Keratinocyte (primary cell): ENCODE measurements around the gene TRMT61A. TPM values are rescaled to one million over a fixed set of nuclear protein-coding genes. Genes with fewer than 3 reads are reported as not detected.
"Not testable (repeated sequence)": the region's sequence is repeated elsewhere in the genome, so short reads cannot be mapped to it uniquely, and the experiment has no call there.

ENCODE experiments used
- DNase-seq: peaks from one replicate; pipeline ENCODE4 v3.0.0-alpha.2; 2011; ENCODE audit warnings: low read depth, missing footprints, low spot score
- FAIRE-seq: peaks from 2 replicates; lab custom pipeline; 2011; peaks lifted over from hg19 to GRCh38; lab: Jason Lieb, UNC
- H2AFZ ChIP-seq: 2 replicates; pipeline ENCODE4 v1.6.0; 2012; ENCODE audit warnings: low read length, control low read depth, inconsistent platforms; ENCODE audit not compliant: control insufficient read depth
- H3K27ac ChIP-seq: 2 replicates; pipeline ENCODE4 v1.5.1; 2011; ENCODE audit warnings: low read length; ENCODE audit not compliant: control insufficient read depth, insufficient read depth
- H3K27me3 ChIP-seq: 3 replicates; pipeline ENCODE4 v1.6.0; 2011; ENCODE audit warnings: low read length; ENCODE audit not compliant: control insufficient read depth, insufficient read depth; ENCODE audit errors: extremely low read depth
- H3K36me3 ChIP-seq, 2 experiments: 2 replicates in 1 of 2; 3 replicates in 1 of 2; pipeline ENCODE4 v1.5.1; 2011; ENCODE audit warnings: low read length in 2 of 2, mild to moderate bottlenecking in 1 of 2; ENCODE audit not compliant: control insufficient read depth in 2 of 2, insufficient read depth in 2 of 2; ENCODE audit errors: extremely low read depth in 1 of 2
- H3K4me1 ChIP-seq: 3 replicates; pipeline ENCODE4 v1.5.1; 2011; ENCODE audit warnings: low read length; ENCODE audit not compliant: control insufficient read depth, insufficient read depth; ENCODE audit errors: extremely low read depth
- H3K4me2 ChIP-seq: 3 replicates; pipeline ENCODE4 v1.6.0; 2011; ENCODE audit warnings: low read depth, low read length; ENCODE audit not compliant: control insufficient read depth, insufficient read depth; ENCODE audit errors: extremely low read depth
- H3K4me3 ChIP-seq, 3 experiments: fragments of 200-600 bp in 1 of 3; sonication (generic) in 1 of 3; 2 replicates in 2 of 3; 3 replicates in 1 of 3; pipeline ENCODE4 v1.5.1; 2011 to 2016; ENCODE audit warnings: low read length in 3 of 3, mild to moderate bottlenecking in 3 of 3, control low read depth in 2 of 3, inconsistent platforms in 1 of 3, low read depth in 1 of 3, mixed read lengths in 1 of 3, mixed run types in 1 of 3, moderate library complexity in 1 of 3; ENCODE audit not compliant: control insufficient read depth in 2 of 3, insufficient read depth in 2 of 3; ENCODE audit errors: extremely low read depth in 1 of 3
- H3K79me2 ChIP-seq: 2 replicates; pipeline ENCODE4 v1.6.0; 2012; ENCODE audit warnings: low read length; ENCODE audit not compliant: control insufficient read depth, insufficient read depth
- H3K9ac ChIP-seq: 3 replicates; pipeline ENCODE4 v1.6.0; 2011; ENCODE audit warnings: low read length; ENCODE audit not compliant: control insufficient read depth, insufficient read depth; ENCODE audit errors: extremely low read depth
- H3K9me1 ChIP-seq: 3 replicates; pipeline ENCODE4 v1.6.0; 2011; ENCODE audit warnings: low read length; ENCODE audit not compliant: control insufficient read depth, insufficient read depth; ENCODE audit errors: extremely low read depth
- H3K9me3 ChIP-seq: 2 replicates; pipeline ENCODE4 v1.5.1; 2012; ENCODE audit warnings: low read depth, low read length; ENCODE audit not compliant: control insufficient read depth
- H4K20me1 ChIP-seq: 3 replicates; pipeline ENCODE4 v1.6.0; 2011; ENCODE audit warnings: low read length; ENCODE audit not compliant: control insufficient read depth, insufficient read depth; ENCODE audit errors: extremely low read depth
- EZH2 ChIP-seq: IDR thresholded peaks from one replicate; pipeline ENCODE4 v1.6.1; 2012; ENCODE audit warnings: inconsistent platforms, mild to moderate bottlenecking, low read length, moderate library complexity
- dilution Hi-C: fragments of 300-500 bp; cut with MboI; formaldehyde crosslinking; loops from one replicate; pipeline ENCODE4 v1.7.0; 2020; ENCODE audit warnings: low sequenced_read_pairs; ENCODE audit not compliant: extremely low pct_ligation_motif_present
- polyA plus RNA-seq, 5 experiments: library from polyadenylated mRNA; depleted of rRNA in 3 of 5; stranded (reverse) in 3 of 5; stranded (forward) in 1 of 5; unstranded in 1 of 5; fragments of >200 nt; gene quantifications; 1 replicate in 1 of 5; 2 replicates in 3 of 5; 3 replicates in 1 of 5; pipeline versions ENCODE4 v1.2.1 to v1.2.3, GENCODE V29; 2011 to 2012; ENCODE audit warnings: missing spikeins in 2 of 5, low read depth in 1 of 5, low replicate concordance in 1 of 5
- TF ChIP-seq, protein P1 (sequence below), 3 experiments: IDR thresholded peaks in 1 of 3; conservative IDR thresholded peaks in 1 of 3; optimal IDR thresholded peaks in 1 of 3; 2 replicates in 2 of 3; 3 replicates in 1 of 3; pipeline versions ENCODE3 to v1.5.1; 2011; ENCODE audit warnings: low read length in 3 of 3, mild to moderate bottlenecking in 3 of 3, moderate library complexity in 2 of 3, control low read depth in 1 of 3, inconsistent platforms in 1 of 3; ENCODE audit not compliant: insufficient read depth in 2 of 3; ENCODE audit errors: extremely low read depth in 1 of 3

Gene TRMT61A
- polyA plus RNA-seq, 1 donor (not counting 4 experiments of a cell fraction or from before 2014, with no cell fraction given), result 4.4 TPM

DNA sequence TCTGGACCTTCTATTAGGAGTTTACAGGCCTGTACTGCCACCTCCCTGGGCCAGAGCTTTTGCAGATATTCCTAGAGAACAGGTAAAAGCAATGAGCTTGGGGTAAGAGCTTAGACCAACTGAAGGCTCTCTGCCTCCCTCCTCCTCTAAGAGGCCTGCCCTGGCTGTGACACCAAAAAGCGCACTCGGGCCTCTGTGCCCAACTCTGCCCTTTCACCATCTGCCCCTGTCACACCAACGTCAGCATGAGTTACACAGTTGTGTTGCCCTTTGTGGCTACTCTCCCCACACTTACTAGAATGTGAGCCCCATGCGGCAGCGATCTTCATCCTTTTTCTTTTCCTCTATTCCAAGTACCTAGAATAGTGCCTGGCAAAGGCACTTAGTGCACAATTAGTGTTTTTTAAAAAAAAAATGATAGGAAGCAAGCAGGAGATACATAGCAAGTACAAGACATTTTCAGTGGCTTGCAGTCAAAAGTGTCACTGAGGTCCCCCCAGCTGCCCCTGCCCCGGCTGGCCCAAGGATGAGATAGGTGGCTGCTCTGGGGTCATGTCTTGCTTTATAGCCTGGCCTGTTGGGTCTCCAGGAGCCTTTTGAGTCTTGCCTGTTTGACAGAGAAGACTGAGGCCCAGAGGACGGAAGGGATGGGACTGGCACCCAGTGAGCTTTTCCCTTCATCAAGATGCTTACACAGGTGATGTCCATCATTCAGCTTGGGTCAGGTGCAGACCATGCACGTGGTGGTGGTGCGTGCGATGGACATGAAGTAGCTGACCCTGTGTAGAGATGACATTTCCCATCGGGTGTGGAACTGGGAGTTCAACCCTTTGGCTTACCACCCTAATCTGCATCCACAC, 18.9 kb upstream of the TRMT61A start:
- H3K36me3 ChIP-seq, result peaks cover 30 to 37% of the 10 kb centered on the region in 2 experiments
- H3K4me1 ChIP-seq, result peaks cover 15% of the 10 kb centered on the region
- H3K4me2 ChIP-seq, result no peak overlapping the region
- no peaks in the 10 kb centered on the region for H3K79me2 ChIP-seq
- no peak for FAIRE-seq
- dilution Hi-C loops, result no loop called here
- no peaks in the 10 kb centered on the region for H3K9me3 ChIP-seq
- no peak overlapping the region for H2AFZ ChIP-seq
- no peak overlapping the region for H3K9ac ChIP-seq
- peaks cover 5% of the 10 kb centered on the region for H4K20me1 ChIP-seq
- H3K27ac ChIP-seq, result no peak overlapping the region
- DNase-seq, result no peak
- peaks cover 4% of the 10 kb centered on the region for H3K9me1 ChIP-seq
- H3K4me3 ChIP-seq, result no peak overlapping the region
- no peaks in the 10 kb centered on the region for H3K27me3 ChIP-seq
- TF ChIP-seq EZH2, result no peak
- TF ChIP-seq, protein P1, sequence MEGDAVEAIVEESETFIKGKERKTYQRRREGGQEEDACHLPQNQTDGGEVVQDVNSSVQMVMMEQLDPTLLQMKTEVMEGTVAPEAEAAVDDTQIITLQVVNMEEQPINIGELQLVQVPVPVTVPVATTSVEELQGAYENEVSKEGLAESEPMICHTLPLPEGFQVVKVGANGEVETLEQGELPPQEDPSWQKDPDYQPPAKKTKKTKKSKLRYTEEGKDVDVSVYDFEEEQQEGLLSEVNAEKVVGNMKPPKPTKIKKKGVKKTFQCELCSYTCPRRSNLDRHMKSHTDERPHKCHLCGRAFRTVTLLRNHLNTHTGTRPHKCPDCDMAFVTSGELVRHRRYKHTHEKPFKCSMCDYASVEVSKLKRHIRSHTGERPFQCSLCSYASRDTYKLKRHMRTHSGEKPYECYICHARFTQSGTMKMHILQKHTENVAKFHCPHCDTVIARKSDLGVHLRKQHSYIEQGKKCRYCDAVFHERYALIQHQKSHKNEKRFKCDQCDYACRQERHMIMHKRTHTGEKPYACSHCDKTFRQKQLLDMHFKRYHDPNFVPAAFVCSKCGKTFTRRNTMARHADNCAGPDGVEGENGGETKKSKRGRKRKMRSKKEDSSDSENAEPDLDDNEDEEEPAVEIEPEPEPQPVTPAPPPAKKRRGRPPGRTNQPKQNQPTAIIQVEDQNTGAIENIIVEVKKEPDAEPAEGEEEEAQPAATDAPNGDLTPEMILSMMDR (optimal IDR thresholded peaks at IDR 0.05 in 1 of 3, IDR thresholded peaks at IDR 0.05 in 1 of 3, conservative IDR thresholded peaks at IDR 0.05 in 1 of 3; ENCODE audit: extremely low read depth in 1 of 3, insufficient read depth in 2 of 3, low read length in 3 of 3), result no peak

DNA sequence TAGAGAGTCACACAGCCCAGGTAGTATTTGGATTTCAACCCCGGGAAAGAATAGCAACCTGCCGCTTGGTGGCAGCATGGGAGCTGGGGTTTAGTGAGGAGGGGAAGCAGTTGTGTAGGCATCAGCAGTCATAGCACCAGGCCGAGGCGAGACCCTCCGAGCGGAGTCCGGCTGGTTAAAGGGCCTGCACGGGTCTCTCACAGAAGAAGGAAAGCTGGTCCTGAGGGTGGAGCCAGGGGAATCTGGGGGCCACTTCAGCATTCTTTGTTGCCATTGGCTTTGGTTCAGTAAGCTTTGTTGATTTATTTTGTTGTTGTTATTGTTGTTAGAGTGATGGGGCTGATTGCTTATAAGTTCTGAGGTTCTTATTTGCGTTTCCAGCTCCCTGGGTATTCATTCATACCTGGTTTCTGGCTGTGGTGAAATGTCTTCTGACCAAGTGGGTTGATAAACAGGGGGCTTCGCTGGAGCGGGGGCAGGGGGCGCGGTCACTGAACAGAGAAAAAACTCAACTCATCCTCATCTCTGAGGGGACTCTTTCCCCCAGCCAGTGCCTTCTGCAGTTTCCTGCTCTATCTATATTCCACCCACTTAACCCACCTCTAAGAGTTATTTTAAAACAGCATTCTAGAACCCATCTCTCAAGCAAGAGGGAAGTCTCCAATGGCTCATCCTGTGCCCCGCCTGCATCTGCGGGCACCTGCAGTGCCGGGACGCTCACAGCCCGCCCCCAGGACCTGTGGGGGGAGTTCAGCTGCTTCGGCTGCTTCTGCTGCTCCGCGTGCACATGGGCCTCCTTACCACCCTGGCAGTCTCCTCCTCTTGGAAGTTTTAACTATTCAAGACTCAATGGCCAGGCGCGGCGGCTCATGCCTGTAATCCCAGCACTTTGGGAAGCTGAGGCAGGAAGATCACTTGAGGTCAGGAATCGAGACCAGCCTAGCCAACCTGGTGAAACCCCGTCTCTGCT, 18.0 kb upstream of the TRMT61A start:
- Histone ChIP-seq H2AFZ (no peak overlapping the region), H3K9ac (no peak overlapping the region), H3K27me3 (no peaks in the 10 kb centered on the region), H3K36me3 (peaks cover 23 to 35% of the 10 kb centered on the region in 2 experiments), H3K79me2 (no peaks in the 10 kb centered on the region), H3K4me3 (no peak overlapping the region), H3K4me2 (no peak overlapping the region), H3K9me3 (no peaks in the 10 kb centered on the region), H4K20me1 (peaks cover 5% of the 10 kb centered on the region), H3K4me1 (peaks cover 15% of the 10 kb centered on the region), H3K27ac (no peak overlapping the region), H3K9me1 (peaks cover 4% of the 10 kb centered on the region)
- TF ChIP-seq EZH2, result no peak
- TF ChIP-seq, protein P1 (optimal IDR thresholded peaks at IDR 0.05 in 1 of 3, IDR thresholded peaks at IDR 0.05 in 1 of 3, conservative IDR thresholded peaks at IDR 0.05 in 1 of 3; ENCODE audit: extremely low read depth in 1 of 3, insufficient read depth in 2 of 3, low read length in 3 of 3), result no peak
- DNase-seq (no peak), FAIRE-seq (no peak)
- dilution Hi-C loops, result no loop called here

DNA sequence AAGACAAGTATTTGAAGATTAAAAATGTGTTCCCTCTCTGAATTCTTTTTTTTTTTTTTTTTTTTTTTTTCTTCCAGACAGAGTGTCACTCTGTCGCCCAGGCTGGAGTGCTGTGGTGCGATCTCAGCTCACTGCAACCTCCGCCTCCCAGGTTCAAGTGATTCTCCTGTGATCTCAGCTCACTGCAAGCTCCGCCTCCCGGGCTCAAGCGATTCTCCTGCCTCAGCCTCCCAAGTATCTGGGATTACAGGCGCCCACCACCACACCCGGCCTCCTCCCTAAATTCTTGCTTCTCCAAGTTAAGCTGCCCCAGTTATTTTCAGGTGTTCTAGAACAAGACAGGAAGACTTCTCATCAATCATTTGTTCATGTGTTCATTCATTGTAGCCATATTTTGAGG, 16.8 kb upstream of the TRMT61A start:
- FAIRE-seq, H2AFZ ChIP-seq: not testable (repeated sequence)

More for the DNA sequence above, 16.8 kb upstream of the TRMT61A start:
- Histone ChIP-seq H3K9ac (peak overlapping the region; percentile 69), H3K4me2 (peak overlapping the region; percentile 75), H3K27ac (peak overlapping the region; percentile 86), H3K36me3 (peaks cover 20 to 31% of the 10 kb centered on the region in 2 experiments), H3K4me1 (peaks cover 15% of the 10 kb centered on the region), H3K4me3 (peak overlapping the region in 2 of 3 experiments; percentile 22 to 34)
- H4K20me1 ChIP-seq, H3K27me3 ChIP-seq, H3K9me3 ChIP-seq, dilution Hi-C loops, DNase-seq, H3K79me2 ChIP-seq, H3K9me1 ChIP-seq: not testable (repeated sequence)
